GM12878 (cell line): ENCODE data around the gene DNAI7. TPM values are rescaled to one million over a fixed set of nuclear protein-coding genes. Genes with fewer than 3 reads are reported as not detected.

ENCODE experiments used
- ATAC-seq: fragments of 200-7000 bp; cut with Tn5 transposase; 3 replicates; pipeline ENCODE4 v1.9.1; 2020; ENCODE audit warnings: mild to moderate bottlenecking, moderate library complexity
- BruUV-seq: library from RNA; stranded (reverse); fragments of 400-500 nt; replicated peaks from 2 replicates; lab custom pipeline; 2021; lab: Mats Ljungman, UMichigan
- CTCF ChIA-PET: fragments of 300-600 bp; sonication (Branson Sonifier 250); formaldehyde crosslinking; extraction: SDS; loops from one replicate; lab custom pipeline; 2021; ENCODE audit warnings: inconsistent platforms; lab: Yijun Ruan, JAX
- POLR2A ChIA-PET: fragments of 350-600 bp; formaldehyde crosslinking; extraction: SDS; loops from one replicate; lab custom pipeline; 2021; ENCODE audit warnings: inconsistent platforms; lab: Charles Lee
- RAD21 ChIA-PET: fragments of 300-600 bp; sonication (Branson Sonifier 250); formaldehyde crosslinking; loops from one replicate; lab custom pipeline; 2023; ENCODE audit warnings: antibody characterized with exemption; ENCODE audit not compliant: unreplicated experiment; lab: Charles Lee
- SMC1A ChIA-PET: fragments of 300-600 bp; sonication (Branson Sonifier 250); formaldehyde crosslinking; loops from one replicate; lab custom pipeline; 2023; ENCODE audit not compliant: unreplicated experiment, uncharacterized antibody; lab: Charles Lee
- DNase-seq: peaks from one replicate; pipeline ENCODE4 v3.0.0-alpha.2; 2011; ENCODE audit warnings: low read depth, low spot score
- FAIRE-seq: peaks from 3 replicates; lab custom pipeline; 2011; peaks lifted over from hg19 to GRCh38; lab: Jason Lieb, UNC
- H2AFZ ChIP-seq: 2 replicates; pipeline ENCODE4 v1.6.0; 2011; ENCODE audit warnings: low read depth, low read length, control low read depth; ENCODE audit not compliant: control insufficient read depth
- H3K27ac ChIP-seq: 2 replicates; pipeline ENCODE4 v1.5.1; 2011; ENCODE audit warnings: control low read depth; ENCODE audit not compliant: control insufficient read depth, insufficient read depth
- H3K27me3 ChIP-seq, 2 experiments: replicated peaks in 1 of 2; 2 replicates each; pipeline versions ENCODE4 v1.6.0 to v1.6.1; 2011; ENCODE audit warnings: low read length in 1 of 2; ENCODE audit not compliant: control insufficient read depth in 2 of 2, insufficient read depth in 2 of 2
- H3K36me3 ChIP-seq, 2 experiments: 2 replicates each; pipeline ENCODE4 v1.5.1; 2011; ENCODE audit warnings: low read length in 1 of 2; ENCODE audit not compliant: control insufficient read depth in 2 of 2, insufficient read depth in 2 of 2
- H3K4me1 ChIP-seq: 2 replicates; pipeline ENCODE4 v1.6.1; 2011; ENCODE audit warnings: mild to moderate bottlenecking, low read length, moderate library complexity, mixed read lengths; ENCODE audit not compliant: control insufficient read depth, insufficient read depth
- H3K4me2 ChIP-seq: 2 replicates; pipeline ENCODE4 v1.6.0; 2011; ENCODE audit warnings: control low read depth; ENCODE audit not compliant: control insufficient read depth, insufficient read depth
- H3K4me3 ChIP-seq: fragments of 200-600 bp; sonication (generic); 2 replicates; pipeline ENCODE4 v1.5.1; 2016
- H3K79me2 ChIP-seq: 2 replicates; pipeline ENCODE4 v1.6.0; 2011; ENCODE audit warnings: low read length; ENCODE audit not compliant: control insufficient read depth, insufficient read depth
- H3K9ac ChIP-seq: 2 replicates; pipeline ENCODE4 v1.8.0; 2011; ENCODE audit warnings: low read length, control low read depth, mixed read lengths; ENCODE audit not compliant: control insufficient read depth, insufficient read depth
- H3K9me3 ChIP-seq: replicated peaks from 3 replicates; pipeline ENCODE4 v1.5.1; 2011; ENCODE audit warnings: mild to moderate bottlenecking, low read length; ENCODE audit not compliant: control insufficient read depth, insufficient read depth
- H4K20me1 ChIP-seq: 2 replicates; pipeline ENCODE4 v1.6.0; 2011; ENCODE audit not compliant: control insufficient read depth, insufficient read depth
- FOS ChIP-seq: IDR thresholded peaks from 3 replicates; pipeline ENCODE4 v1.6.1; 2011; ENCODE audit warnings: borderline replicate concordance; ENCODE audit not compliant: insufficient read length; ENCODE audit errors: extremely low read depth
- POLR2AphosphoS2 ChIP-seq: IDR thresholded peaks from 2 replicates; pipeline ENCODE4 v1.6.1; 2011; ENCODE audit warnings: low read depth, mild to moderate bottlenecking, low read length, improper control_type of control experiment, moderate library complexity
- POLR2AphosphoS5 ChIP-seq: IDR thresholded peaks from 2 replicates; pipeline ENCODE4 v1.6.1; 2011; ENCODE audit warnings: mild to moderate bottlenecking, low read length, inconsistent platforms
- SIN3A ChIP-seq: IDR thresholded peaks from 2 replicates; pipeline ENCODE4 v1.6.1; 2012; ENCODE audit warnings: low read depth, low read length, improper control_type of control experiment
- SMAD1 ChIP-seq: fragments of 450-650 bp; IDR thresholded peaks from 2 replicates; pipeline ENCODE4 v1.6.1; 2018; ENCODE audit warnings: mild to moderate bottlenecking, low read depth; ENCODE audit not compliant: partially characterized antibody
- ZBED1 ChIP-seq: IDR thresholded peaks from 2 replicates; pipeline ENCODE4 v1.6.1; 2016; ENCODE audit warnings: borderline replicate concordance
- ZNF592 ChIP-seq: fragments of 450-650 bp; IDR thresholded peaks from 2 replicates; pipeline ENCODE4 v1.6.1; 2017; ENCODE audit warnings: mild to moderate bottlenecking, moderate library complexity
- WGBS: methylation state at CpG from one replicate; pipeline ENCODE4 v1.1.6; 2016; ENCODE audit warnings: low lambda C conversion rate; ENCODE audit not compliant: insufficient replicate concordance, insufficient coverage; ENCODE audit errors: missing lambda C conversion rate; 5-methylcytosine and 5-hydroxymethylcytosine counted together
- in situ Hi-C: fragments of 300-500 bp; cut with MboI; formaldehyde crosslinking; loops from 9 replicates; pipeline ENCODE4 v1.14.3; 2018; ENCODE audit warnings: mixed read lengths
- intact Hi-C: fragments of 100-400 bp; cut with micrococcal nuclease; formaldehyde crosslinking; loops from one replicate; pipeline ENCODE4 v1.14.2; 2022; ENCODE audit not compliant: unreplicated experiment
- polyA plus RNA-seq, 11 experiments: library from polyadenylated mRNA; depleted of rRNA in 4 of 11; unstranded in 6 of 11; stranded (reverse) in 5 of 11; fragments of >200 nt; fragmentation: Nextera tagmentation in 4 of 11; fragmentation: Illumina TruSeq in 1 of 11; extraction: Ambion mirVana in 4 of 11; extraction: Trizol in 1 of 11; gene quantifications; 1 replicate in 1 of 11; 2 replicates in 10 of 11; pipeline versions ENCODE4 v1.2.1 to v1.2.3, GENCODE V29; 2011 to 2016; ENCODE audit warnings: inconsistent platforms in 2 of 11, missing spikeins in 2 of 11, low read depth in 1 of 11
- total RNA-seq, 4 experiments: library from RNA; depleted of rRNA in 3 of 4; stranded (reverse); fragments of >200 nt in 3 of 4; fragmentation: Illumina TruSeq in 1 of 4; extraction: Trizol in 1 of 4; gene quantifications; 2 replicates each; pipeline versions ENCODE4 v1.2.1 to v1.2.3, GENCODE V29; 2013 to 2021

DNAI7 gene
- total and polyA plus RNA-seq, 10 of the 15 experiments (the other 5 are each of a cell fraction or from before 2014, with no cell fraction given), result 0.05 to 0.48 (median 0.13) TPM; not detected in 4

- Histone ChIP-seq H2AFZ (no peak overlapping the region), H3K9me3 (no peaks in the 10 kb centered on the region), H3K36me3 (peaks cover 0 to 11% of the 10 kb centered on the region in 2 experiments; a peak in 3 of 4 replicates), H3K27me3 (no peaks in the 10 kb centered on the region), H3K4me1 (peaks cover 16% of the 10 kb centered on the region), H3K4me2 (no peak overlapping the region), H3K79me2 (no peaks in the 10 kb centered on the region), H4K20me1 (no peaks in the 10 kb centered on the region), H3K4me3 (no peak overlapping the region), H3K27ac (no peak overlapping the region), H3K9ac (no peak overlapping the region)
- POLR2A ChIA-PET, result no interaction called here
- in situ Hi-C loops (no loop called here), intact Hi-C loops (no loop called here)
- BruUV-seq, result no TSS peak
- ATAC-seq (no peak), FAIRE-seq (no peak), DNase-seq (no peak)
- CTCF ChIA-PET, result interaction anchor here (1.2 to 3.4 kb wide), 2 partner anchors 12 to 118 kb away, joined by 3 to 27 read pairs; no protein-coding TSS in a partner anchor
- 80% methylated on average over 6 of the region's 6 CpGs for WGBS
- RAD21 ChIA-PET, result no interaction called here
- no peak for TF ChIP-seq ZNF592
- TF ChIP-seq SMAD1, result no peak
- no peak for TF ChIP-seq FOS
- no peak for TF ChIP-seq SIN3A
- no peak for TF ChIP-seq ZBED1
- TF ChIP-seq POLR2AphosphoS5, result peak; percentile 52; the same call in 1 of the 2 replicates
- TF ChIP-seq POLR2AphosphoS2, result peak; percentile 84
- SMC1A ChIA-PET, result interaction anchor here (1.2 to 3.4 kb wide), 2 partner anchors 13 to 118 kb away, joined by 3 to 25 read pairs; no protein-coding TSS in a partner anchor
These were observed 84.7 kb downstream of the DNAI7 start for GRCh38 chr12:25110260-25110659.
